H1 (cell line): Measurements from ENCODE around the gene GALNT18.

Experiments
- ATF2 ChIP-seq: IDR thresholded peaks from 2 replicates; pipeline ENCODE4 v1.6.1; 2012; ENCODE audit warnings: low read length, inconsistent platforms
- CHD2 ChIP-seq: IDR thresholded peaks from 2 replicates; pipeline ENCODE4 v1.6.1; 2012; ENCODE audit warnings: low read length, improper control_type of control experiment
- EP300 ChIP-seq, 2 experiments: IDR thresholded peaks; 1 replicate in 1 of 2; 2 replicates in 1 of 2; pipeline ENCODE4 v1.6.1; 2011 to 2012; ENCODE audit warnings: low read depth in 2 of 2, low read length in 2 of 2, mild to moderate bottlenecking in 2 of 2, borderline replicate concordance in 1 of 2, inconsistent platforms in 1 of 2, moderate library complexity in 1 of 2
- EZH2 ChIP-seq: fragments of 200-600 bp; sonication (generic); IDR thresholded peaks from 2 replicates; pipeline ENCODE4 v1.7.1; 2012; ENCODE audit warnings: low read depth, mild to moderate bottlenecking, moderate library complexity, low read length, inconsistent platforms; ENCODE audit not compliant: severe bottlenecking
- TAF1 ChIP-seq: IDR thresholded peaks from 2 replicates; pipeline ENCODE4 v1.6.1; 2011; ENCODE audit warnings: mild to moderate bottlenecking, low read depth, low read length
- TF ChIP-seq, protein P1 (sequence below), 3 experiments: IDR thresholded peaks; 1 replicate in 2 of 3; 2 replicates in 1 of 3; pipeline versions ENCODE4 v1.5.1 to v1.6.1; 2011; ENCODE audit warnings: low read length in 3 of 3, mild to moderate bottlenecking in 3 of 3, inconsistent platforms in 2 of 3, low read depth in 1 of 3, moderate library complexity in 1 of 3; ENCODE audit not compliant: insufficient read depth in 1 of 3; ENCODE audit errors: control extremely low read depth in 1 of 3
- TF ChIP-seq, protein P2 (sequence below): IDR thresholded peaks from 2 replicates; pipeline ENCODE4 v1.6.1; 2011; ENCODE audit warnings: low read length, improper control_type of control experiment
- TF ChIP-seq, protein P3 (sequence below): IDR thresholded peaks from 2 replicates; pipeline ENCODE4 v1.6.1; 2012; ENCODE audit warnings: inconsistent platforms

GRCh38 chr11:11550534-11550933 is 71.3 kb downstream of the GALNT18 start:
- TF ChIP-seq CHD2 = no peak
- TF ChIP-seq, protein P1, sequence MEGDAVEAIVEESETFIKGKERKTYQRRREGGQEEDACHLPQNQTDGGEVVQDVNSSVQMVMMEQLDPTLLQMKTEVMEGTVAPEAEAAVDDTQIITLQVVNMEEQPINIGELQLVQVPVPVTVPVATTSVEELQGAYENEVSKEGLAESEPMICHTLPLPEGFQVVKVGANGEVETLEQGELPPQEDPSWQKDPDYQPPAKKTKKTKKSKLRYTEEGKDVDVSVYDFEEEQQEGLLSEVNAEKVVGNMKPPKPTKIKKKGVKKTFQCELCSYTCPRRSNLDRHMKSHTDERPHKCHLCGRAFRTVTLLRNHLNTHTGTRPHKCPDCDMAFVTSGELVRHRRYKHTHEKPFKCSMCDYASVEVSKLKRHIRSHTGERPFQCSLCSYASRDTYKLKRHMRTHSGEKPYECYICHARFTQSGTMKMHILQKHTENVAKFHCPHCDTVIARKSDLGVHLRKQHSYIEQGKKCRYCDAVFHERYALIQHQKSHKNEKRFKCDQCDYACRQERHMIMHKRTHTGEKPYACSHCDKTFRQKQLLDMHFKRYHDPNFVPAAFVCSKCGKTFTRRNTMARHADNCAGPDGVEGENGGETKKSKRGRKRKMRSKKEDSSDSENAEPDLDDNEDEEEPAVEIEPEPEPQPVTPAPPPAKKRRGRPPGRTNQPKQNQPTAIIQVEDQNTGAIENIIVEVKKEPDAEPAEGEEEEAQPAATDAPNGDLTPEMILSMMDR (IDR thresholded peaks at IDR 0.05; ENCODE audit: control extremely low read depth in 1 of 3, insufficient read depth in 1 of 3, low read depth in 1 of 3, low read length in 3 of 3) = no peak
- no peak for TF ChIP-seq EZH2
- TF ChIP-seq TAF1 = no peak
- TF ChIP-seq, protein P2, sequence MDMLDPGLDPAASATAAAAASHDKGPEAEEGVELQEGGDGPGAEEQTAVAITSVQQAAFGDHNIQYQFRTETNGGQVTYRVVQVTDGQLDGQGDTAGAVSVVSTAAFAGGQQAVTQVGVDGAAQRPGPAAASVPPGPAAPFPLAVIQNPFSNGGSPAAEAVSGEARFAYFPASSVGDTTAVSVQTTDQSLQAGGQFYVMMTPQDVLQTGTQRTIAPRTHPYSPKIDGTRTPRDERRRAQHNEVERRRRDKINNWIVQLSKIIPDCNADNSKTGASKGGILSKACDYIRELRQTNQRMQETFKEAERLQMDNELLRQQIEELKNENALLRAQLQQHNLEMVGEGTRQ = no peak
- no peak for TF ChIP-seq EP300 (IDR thresholded peaks at IDR 0.05; ENCODE audit: borderline replicate concordance in 1 of 2, low read depth in 2 of 2, low read length in 2 of 2)
- TF ChIP-seq ATF2 = no peak
- TF ChIP-seq, protein P3, sequence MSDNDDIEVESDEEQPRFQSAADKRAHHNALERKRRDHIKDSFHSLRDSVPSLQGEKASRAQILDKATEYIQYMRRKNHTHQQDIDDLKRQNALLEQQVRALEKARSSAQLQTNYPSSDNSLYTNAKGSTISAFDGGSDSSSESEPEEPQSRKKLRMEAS = no peak
